ENCODE measurements around the gene KIF14.

Gene KIF14

GRCh38 chr1:200660719-200661118, 40.2 kb upstream of the KIF14 start:
- Histone ChIP-seq H3K36me3 (peaks cover 92% of the 10 kb centered on the region), H3K27me3 (ENCODE audit: insufficient read depth, low read depth, severe bottlenecking) (no peaks in the 10 kb centered on the region), H3K9me3 (ENCODE audit: severe bottlenecking) (no peaks in the 10 kb centered on the region), H3K4me3 (ENCODE audit: low read depth, low read length) (no peak overlapping the region), H3K27ac (no peak overlapping the region)
- TF ChIP-seq, protein P1, sequence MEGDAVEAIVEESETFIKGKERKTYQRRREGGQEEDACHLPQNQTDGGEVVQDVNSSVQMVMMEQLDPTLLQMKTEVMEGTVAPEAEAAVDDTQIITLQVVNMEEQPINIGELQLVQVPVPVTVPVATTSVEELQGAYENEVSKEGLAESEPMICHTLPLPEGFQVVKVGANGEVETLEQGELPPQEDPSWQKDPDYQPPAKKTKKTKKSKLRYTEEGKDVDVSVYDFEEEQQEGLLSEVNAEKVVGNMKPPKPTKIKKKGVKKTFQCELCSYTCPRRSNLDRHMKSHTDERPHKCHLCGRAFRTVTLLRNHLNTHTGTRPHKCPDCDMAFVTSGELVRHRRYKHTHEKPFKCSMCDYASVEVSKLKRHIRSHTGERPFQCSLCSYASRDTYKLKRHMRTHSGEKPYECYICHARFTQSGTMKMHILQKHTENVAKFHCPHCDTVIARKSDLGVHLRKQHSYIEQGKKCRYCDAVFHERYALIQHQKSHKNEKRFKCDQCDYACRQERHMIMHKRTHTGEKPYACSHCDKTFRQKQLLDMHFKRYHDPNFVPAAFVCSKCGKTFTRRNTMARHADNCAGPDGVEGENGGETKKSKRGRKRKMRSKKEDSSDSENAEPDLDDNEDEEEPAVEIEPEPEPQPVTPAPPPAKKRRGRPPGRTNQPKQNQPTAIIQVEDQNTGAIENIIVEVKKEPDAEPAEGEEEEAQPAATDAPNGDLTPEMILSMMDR (IDR thresholded peaks at IDR 0.05; ENCODE audit: low read depth, low read length), result no peak
- no peak for DNase-seq

GRCh38 chr1:200659269-200659668, 38.7 kb upstream of the KIF14 start:
- TF ChIP-seq, protein P1 (IDR thresholded peaks at IDR 0.05; ENCODE audit: low read depth, low read length), result no peak
- no peak overlapping the region for H3K4me3 ChIP-seq (ENCODE audit: low read depth, low read length)
- no peaks in the 10 kb centered on the region for H3K27me3 ChIP-seq (ENCODE audit: insufficient read depth, low read depth, severe bottlenecking)
- H3K36me3 ChIP-seq, result peaks cover 92% of the 10 kb centered on the region
- H3K27ac ChIP-seq, result no peak overlapping the region
- no peak for DNase-seq
- H3K9me3 ChIP-seq (ENCODE audit: severe bottlenecking), result no peaks in the 10 kb centered on the region

- Histone ChIP-seq H3K27ac (no peak overlapping the region), H3K27me3 (ENCODE audit: insufficient read depth, low read depth, severe bottlenecking) (no peaks in the 10 kb centered on the region), H3K9me3 (ENCODE audit: severe bottlenecking) (no peaks in the 10 kb centered on the region), H3K36me3 (peaks cover 89% of the 10 kb centered on the region), H3K4me3 (ENCODE audit: low read depth, low read length) (no peak overlapping the region)
- DNase-seq, result no peak
- TF ChIP-seq, protein P1 (IDR thresholded peaks at IDR 0.05; ENCODE audit: low read depth, low read length), result no peak
These were observed 37.7 kb upstream of the KIF14 start for GRCh38 chr1:200658037-200658818.

- Histone ChIP-seq H3K27me3 (ENCODE audit: insufficient read depth, low read depth, severe bottlenecking) (no peaks in the 10 kb centered on the region), H3K9me3 (ENCODE audit: severe bottlenecking) (no peaks in the 10 kb centered on the region), H3K36me3 (peaks cover 56% of the 10 kb centered on the region), H3K4me3 (ENCODE audit: low read depth, low read length) (no peak overlapping the region), H3K27ac (no peak overlapping the region)
- TF ChIP-seq, protein P1 (IDR thresholded peaks at IDR 0.05; ENCODE audit: low read depth, low read length), result no peak
- DNase-seq, result no peak
These were observed 34.1 kb upstream of the KIF14 start for GRCh38 chr1:200654660-200655059.

- TF ChIP-seq, protein P1 (IDR thresholded peaks at IDR 0.05; ENCODE audit: low read depth, low read length), result no peak
- no peak overlapping the region for H3K4me3 ChIP-seq (ENCODE audit: low read depth, low read length)
- H3K27me3 ChIP-seq (ENCODE audit: insufficient read depth, low read depth, severe bottlenecking), result no peaks in the 10 kb centered on the region
- H3K27ac ChIP-seq, result no peak overlapping the region
- no peak for DNase-seq
- no peaks in the 10 kb centered on the region for H3K9me3 ChIP-seq (ENCODE audit: severe bottlenecking)
- peaks cover 52% of the 10 kb centered on the region for H3K36me3 ChIP-seq
These were observed 32.5 kb upstream of the KIF14 start for GRCh38 chr1:200653022-200653462.

DNA sequence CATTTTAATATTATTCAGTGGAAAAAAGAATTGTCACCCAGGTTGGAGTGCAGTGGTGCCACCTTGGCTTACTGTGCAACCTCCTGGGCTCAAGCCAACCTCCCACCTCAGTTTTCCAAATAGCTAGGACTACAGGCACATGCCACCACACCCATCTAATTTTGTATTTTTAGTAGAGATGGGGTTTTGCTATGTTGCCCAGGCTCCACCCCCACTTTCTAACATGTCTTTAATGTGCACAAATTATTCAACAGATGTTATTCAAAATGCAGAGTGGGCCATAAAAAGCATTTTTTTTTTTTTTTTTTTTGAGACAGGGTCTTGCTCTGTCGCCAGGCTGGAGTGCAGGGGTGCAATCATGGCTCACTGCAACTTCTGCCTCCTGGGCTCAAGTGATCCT, 31.8 kb upstream of the KIF14 start:
- Histone ChIP-seq H3K4me3 (ENCODE audit: low read depth, low read length) (no peak overlapping the region), H3K27me3 (ENCODE audit: insufficient read depth, low read depth, severe bottlenecking) (no peaks in the 10 kb centered on the region), H3K27ac (no peak overlapping the region), H3K36me3 (peaks cover 49% of the 10 kb centered on the region), H3K9me3 (ENCODE audit: severe bottlenecking) (no peaks in the 10 kb centered on the region)
- no peak for DNase-seq
- TF ChIP-seq, protein P1 (IDR thresholded peaks at IDR 0.05; ENCODE audit: low read depth, low read length), result no peak
